Lung (tissue), 13 donors: ENCODE results near the gene RPRML. TPM values are rescaled to one million over a fixed set of nuclear protein-coding genes. Genes with fewer than 3 reads are reported as not detected.
A peak's percentile ranks its signal among the peaks of the same experiment; 100 is the strongest.

Experiments
- ATAC-seq: fragments of 200-7000 bp; cut with Tn5 transposase; one replicate; pipeline ENCODE4 v1.9.1; 2020; ENCODE audit warnings: moderate number of reproducible peaks; ENCODE audit not compliant: insufficient read depth, low FRiP score
- DNase-seq, 3 donors: peaks; one replicate each; pipeline ENCODE4 v3.0.0-alpha.2; 2013 to 2017
- H3K27ac ChIP-seq, 2 donors: one replicate each; pipeline ENCODE4 v1.5.1; 2013; ENCODE audit warnings: mild to moderate bottlenecking in 2 of 2, moderate library complexity in 2 of 2, control low read depth in 1 of 2, inconsistent platforms in 1 of 2, low read depth in 1 of 2, low read length in 1 of 2
- H3K27me3 ChIP-seq, 3 donors: one replicate each; pipeline ENCODE4 v1.5.1; 2013; ENCODE audit warnings: low read length in 2 of 3; ENCODE audit not compliant: control insufficient read depth in 3 of 3, insufficient read depth in 3 of 3
- H3K36me3 ChIP-seq, 4 donors: one replicate each; pipeline ENCODE4 v1.5.1; 2013; ENCODE audit warnings: low read length in 4 of 4, mild to moderate bottlenecking in 1 of 4, moderate library complexity in 1 of 4; ENCODE audit not compliant: control insufficient read depth in 4 of 4, insufficient read depth in 4 of 4
- H3K4me1 ChIP-seq, 5 donors: one replicate each; pipeline ENCODE4 v1.5.1; 2013; ENCODE audit warnings: low read length in 5 of 5, mild to moderate bottlenecking in 2 of 5, moderate library complexity in 1 of 5; ENCODE audit not compliant: control insufficient read depth in 5 of 5, insufficient read depth in 5 of 5
- H3K4me3 ChIP-seq: one replicate; pipeline ENCODE4 v1.5.1; 2013; ENCODE audit warnings: mild to moderate bottlenecking, control low read depth, moderate library complexity
- H3K9ac ChIP-seq, 2 donors: one replicate each; pipeline ENCODE4 v1.5.1; 2013; ENCODE audit warnings: low read length in 2 of 2, control low read depth in 1 of 2; ENCODE audit not compliant: insufficient read depth in 1 of 2
- H3K9me3 ChIP-seq, 4 donors: one replicate each; pipeline ENCODE4 v1.5.1; 2013; ENCODE audit warnings: low read length in 3 of 4, mild to moderate bottlenecking in 1 of 4, moderate library complexity in 1 of 4; ENCODE audit not compliant: control insufficient read depth in 4 of 4, insufficient read depth in 3 of 4
- CTCF ChIP-seq: IDR thresholded peaks from 2 replicates; pipeline ENCODE4 v1.5.1; 2012; ENCODE audit warnings: mild to moderate bottlenecking; ENCODE audit errors: control extremely low read depth, extremely low read depth
- WGBS, 2 donors: extraction: QIAGEN DNeasy Blood & Tissue Kit; methylation state at CpG; one replicate each; pipeline ENCODE4 v1.1.7; 2013; 5-methylcytosine and 5-hydroxymethylcytosine counted together
- polyA plus RNA-seq, 2 donors: library from polyadenylated mRNA; stranded (reverse); fragments of 200-250 nt; gene quantifications; one replicate each; pipeline ENCODE4 v1.2.1, GENCODE V29; 2013
- small RNA-seq: library from RNA; depleted of rRNA; stranded (forward); fragments of <200 nt; gene quantifications from one replicate; pipeline ENCODE3, GENCODE V24; 2014; ENCODE audit warnings: low replicate concordance
- total RNA-seq, 2 donors: library from RNA; depleted of rRNA in 1 of 2; stranded (reverse); fragments of >200 nt in 1 of 2; gene quantifications; one replicate each; pipeline ENCODE4 v1.2.1, GENCODE V29; 2014 to 2021
- donor health status: control.
- donor health status: control.
- donor health status: Bipolar disorder and iron deficiency.
- donor health status: healthy.
- donor health status: DM: yes; HTN: yes; CAD: no.

RPRML gene
- total and polyA plus RNA-seq, 4 donors: 0.10 to 0.37 TPM; not detected in 2

- peaks cover 0 to 2% (median 0%) of the 10 kb centered on the region in 4 donors for H3K9me3 ChIP-seq
- ATAC-seq (no peak), DNase-seq (no peak)
- no peak overlapping the region for H3K9ac ChIP-seq
- H3K4me1 ChIP-seq: peaks cover 3 to 18% (median 8%) of the 10 kb centered on the region in 5 donors
- H3K27ac ChIP-seq: peak overlapping the region in 1 of 2 donors; percentile 13
- no peak overlapping the region for H3K4me3 ChIP-seq
- H3K36me3 ChIP-seq: peaks cover 12 to 36% (median 32%) of the 10 kb centered on the region in 4 donors
- WGBS, 2 donors: 61 to 80% methylated on average over 6 of the region's 6 CpGs
- TF ChIP-seq CTCF: no peak
- H3K27me3 ChIP-seq: no peaks in the 10 kb centered on the region
Observed at GRCh38 chr17:46929413-46929812, 49.6 kb downstream of the RPRML start.

GRCh38 chr17:46928467-46929261 is 50.4 kb downstream of the RPRML start:
- H3K4me3 ChIP-seq: no peak overlapping the region
- ATAC-seq (no peak), DNase-seq (no peak)
- H3K9ac ChIP-seq: no peak overlapping the region
- peak overlapping the region in 1 of 2 donors; percentile 75 for H3K27ac ChIP-seq
- 72 to 85% methylated on average over 10 of the region's 10 CpGs for WGBS, 2 donors
- H3K9me3 ChIP-seq: peaks cover 0 to 2% (median 0%) of the 10 kb centered on the region in 4 donors
- H3K27me3 ChIP-seq: no peaks in the 10 kb centered on the region
- no peak for TF ChIP-seq CTCF
- peaks cover 6 to 18% (median 13%) of the 10 kb centered on the region in 5 donors for H3K4me1 ChIP-seq
- H3K36me3 ChIP-seq: peaks cover 12 to 30% (median 27%) of the 10 kb centered on the region in 4 donors

Small RNA genes within 50 kb of the gene (small RNA-seq; reads per million reads assigned to genes)
- not detected for gene MIR5089

Other genes with a start within 250 kb of the RPRML start
- gene WNT3, start 160.6 kb downstream of the RPRML start, total RNA-seq: 1 to 10 TPM in 1 of 2 donors, under 1 TPM in 1; 0.74 to 2.9 TPM
- gene WNT3, start 160.6 kb downstream of the RPRML start, polyA plus RNA-seq: 1 to 10 TPM; 1.2 to 1.6 TPM
- gene WNT9B, start 127.7 kb downstream of the RPRML start, total RNA-seq: under 1 TPM; 0.11 to 0.15 TPM
- under 1 TPM; 0.18 to 0.33 TPM for gene WNT9B, start 127.7 kb downstream of the RPRML start, polyA plus RNA-seq
- 10 to 100 TPM; 49.6 to 52.9 TPM for gene GOSR2, start 56.1 kb downstream of the RPRML start, total RNA-seq
- gene GOSR2, start 56.1 kb downstream of the RPRML start, polyA plus RNA-seq: 10 to 100 TPM; 22.4 to 34.5 TPM
- gene CDC27, start 210.0 kb upstream of the RPRML start, total RNA-seq: 10 to 100 TPM; 66.0 to 74.1 TPM
- 10 to 100 TPM; 13.6 to 26.1 TPM for gene CDC27, start 210.0 kb upstream of the RPRML start, polyA plus RNA-seq
- 1 to 10 TPM in 1 of 2 donors, under 1 TPM in 1; 0.49 to 9.0 TPM for gene MYL4, start 230.1 kb upstream of the RPRML start, total RNA-seq
- under 1 TPM; 0.51 to 0.62 TPM for gene MYL4, start 230.1 kb upstream of the RPRML start, polyA plus RNA-seq